Measurements from ENCODE around the gene SLC9A9. TPM values are rescaled to one million over a fixed set of nuclear protein-coding genes. Genes with fewer than 3 reads are reported as not detected.
A peak's percentile ranks its signal among the peaks of the same experiment; 100 is the strongest.

Gene SLC9A9
- total RNA-seq, result 10 to 100 TPM; 24.0 to 29.1 (median 27.2) TPM
- 40.8 TPM for total RNA-seq (2013)

DNA sequence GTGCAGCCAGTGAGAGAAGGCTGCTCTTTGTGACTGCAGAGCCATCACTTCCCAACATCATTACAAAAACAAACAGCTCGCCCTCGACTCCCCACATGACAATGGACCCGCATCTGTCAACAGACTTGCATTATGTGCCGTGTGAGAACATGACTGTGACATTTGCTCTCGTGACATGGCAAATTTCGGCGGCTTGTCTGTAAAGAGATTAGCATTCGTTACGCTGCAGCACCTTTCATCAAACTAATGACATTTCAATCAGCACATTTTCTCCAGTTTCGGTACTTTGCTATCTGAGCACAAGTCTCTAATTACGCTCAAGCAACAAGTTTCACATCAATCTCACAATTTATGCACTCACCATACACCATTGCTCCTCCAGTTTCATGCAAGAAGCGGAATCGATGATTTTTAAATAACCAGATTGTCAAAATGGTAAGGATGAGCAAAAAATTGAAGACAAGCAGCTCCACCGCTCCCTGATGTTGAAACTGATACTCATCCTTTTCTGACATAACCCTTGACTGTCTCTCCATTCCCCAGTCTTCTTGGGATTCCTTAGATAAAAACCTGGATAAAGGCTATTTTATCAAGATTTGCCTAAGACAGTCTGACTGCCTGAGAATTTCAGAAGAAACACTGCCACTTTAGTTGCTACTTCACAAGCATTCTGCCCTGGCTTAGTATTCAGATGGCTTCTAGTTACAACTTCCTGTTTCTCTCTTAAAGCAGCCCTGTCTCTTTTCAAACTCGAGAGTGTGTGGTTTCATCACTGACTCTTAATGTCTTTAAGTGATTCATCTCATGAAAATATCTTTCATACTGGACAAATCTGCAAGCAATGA is at the start of gene SLC9A9:
SLC9A9 (minus strand) TSS at position 682 of the 845 bp plus-strand sequence; CDS start at position 536, 146 bp downstream.
- Mint-ChIP-seq H3K27me3 (ENCODE audit: low read depth in 2 of 2) (peaks cover 0 to 5% of the 10 kb centered on the region in 2 donors), H3K27ac (peak within 1 kb of the TSS; percentile 93), H3K4me3 (peak within 1 kb of the TSS; percentile 100), H3K9me3 (no peaks in the 10 kb centered on the region), H3K4me1 (peaks cover 38 to 48% of the 10 kb centered on the region in 2 donors), H3K36me3 (peaks cover 6% of the 10 kb centered on the region)
- no peaks in the 10 kb centered on the region for H3K27me3 ChIP-seq (ENCODE audit: control insufficient read depth, insufficient read depth, low read length)
- H3K9me3 ChIP-seq (ENCODE audit: control insufficient read depth, insufficient read depth, low read length), result no peaks in the 10 kb centered on the region
- intact Hi-C loops (cut with micrococcal nuclease), result loop anchor here (1.0 kb wide), 1 partner anchor 23 kb away; no protein-coding TSS in a partner anchor
- WGBS (ENCODE audit: insufficient coverage), result 0% methylated on average over 15 of the region's 15 CpGs
- TF ChIP-seq, protein P1, sequence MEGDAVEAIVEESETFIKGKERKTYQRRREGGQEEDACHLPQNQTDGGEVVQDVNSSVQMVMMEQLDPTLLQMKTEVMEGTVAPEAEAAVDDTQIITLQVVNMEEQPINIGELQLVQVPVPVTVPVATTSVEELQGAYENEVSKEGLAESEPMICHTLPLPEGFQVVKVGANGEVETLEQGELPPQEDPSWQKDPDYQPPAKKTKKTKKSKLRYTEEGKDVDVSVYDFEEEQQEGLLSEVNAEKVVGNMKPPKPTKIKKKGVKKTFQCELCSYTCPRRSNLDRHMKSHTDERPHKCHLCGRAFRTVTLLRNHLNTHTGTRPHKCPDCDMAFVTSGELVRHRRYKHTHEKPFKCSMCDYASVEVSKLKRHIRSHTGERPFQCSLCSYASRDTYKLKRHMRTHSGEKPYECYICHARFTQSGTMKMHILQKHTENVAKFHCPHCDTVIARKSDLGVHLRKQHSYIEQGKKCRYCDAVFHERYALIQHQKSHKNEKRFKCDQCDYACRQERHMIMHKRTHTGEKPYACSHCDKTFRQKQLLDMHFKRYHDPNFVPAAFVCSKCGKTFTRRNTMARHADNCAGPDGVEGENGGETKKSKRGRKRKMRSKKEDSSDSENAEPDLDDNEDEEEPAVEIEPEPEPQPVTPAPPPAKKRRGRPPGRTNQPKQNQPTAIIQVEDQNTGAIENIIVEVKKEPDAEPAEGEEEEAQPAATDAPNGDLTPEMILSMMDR (IDR thresholded peaks at IDR 0.05), result no peak
- peak within 1 kb of the TSS; percentile 49 for H3K27ac ChIP-seq (ENCODE audit: low read length)
- DNase-seq, result peak; percentile 19 to 65
- peak within 1 kb of the TSS; percentile 62 for H3K4me3 ChIP-seq (ENCODE audit: low read length)
- H3K36me3 ChIP-seq (ENCODE audit: control insufficient read depth, insufficient read depth, low read length), result no peaks in the 10 kb centered on the region
- peaks cover 3% of the 10 kb centered on the region for H3K4me1 ChIP-seq (ENCODE audit: control insufficient read depth, insufficient read depth, low read length)
- ATAC-seq, result peak; percentile 88 to 93 (median 92)

DNA sequence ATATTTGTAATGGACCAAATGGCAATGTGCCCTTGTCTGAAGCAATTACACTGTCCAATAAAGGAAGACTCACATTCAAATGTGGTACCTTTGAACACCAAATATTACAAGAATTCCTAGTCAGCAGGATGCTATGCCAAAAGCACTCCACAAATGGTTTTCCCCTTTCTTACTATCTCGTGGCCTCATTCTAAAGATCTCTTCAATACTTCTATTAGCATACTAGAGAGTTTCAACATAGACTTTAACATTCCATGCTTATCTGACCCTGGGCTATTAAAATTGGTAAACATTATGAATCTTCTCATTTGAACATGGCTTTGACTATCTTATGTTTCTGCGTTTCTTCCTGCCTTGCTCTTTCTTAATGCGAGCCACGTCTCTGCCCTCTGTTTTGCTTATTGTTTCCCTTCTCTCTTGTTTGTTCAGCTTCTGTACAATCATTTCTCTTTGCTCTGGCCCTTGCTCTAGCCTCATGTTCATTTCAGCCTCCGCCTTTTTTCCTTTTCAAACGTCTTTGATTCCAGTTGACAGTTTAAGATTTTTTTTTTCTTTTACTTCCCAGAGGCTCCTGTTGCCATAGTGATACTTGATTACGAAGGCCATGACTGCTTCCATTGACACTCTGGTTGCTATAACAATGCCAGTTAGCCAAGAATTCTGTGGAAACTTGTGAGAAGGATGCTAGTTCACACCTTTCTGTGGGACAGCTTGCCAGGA is 49.5 kb upstream of the SLC9A9 start:
- no peak overlapping the region for H3K27ac Mint-ChIP-seq
- Histone ChIP-seq H3K27me3 (ENCODE audit: control insufficient read depth, insufficient read depth, low read length) (no peaks in the 10 kb centered on the region), H3K9me3 (ENCODE audit: control insufficient read depth, insufficient read depth, low read length) (no peaks in the 10 kb centered on the region), H3K4me3 (ENCODE audit: low read length) (no peak overlapping the region), H3K36me3 (ENCODE audit: control insufficient read depth, insufficient read depth, low read length) (no peaks in the 10 kb centered on the region), H3K27ac (ENCODE audit: low read length) (no peak overlapping the region), H3K4me1 (ENCODE audit: control insufficient read depth, insufficient read depth, low read length) (no peaks in the 10 kb centered on the region)
- no peak overlapping the region for H3K4me3 Mint-ChIP-seq
- DNase-seq, result no peak
- no peaks in the 10 kb centered on the region for H3K4me1 Mint-ChIP-seq
- ATAC-seq, result no peak
- no peaks in the 10 kb centered on the region for H3K9me3 Mint-ChIP-seq
- intact Hi-C loops (cut with micrococcal nuclease), result no loop called here
- TF ChIP-seq, protein P1 (IDR thresholded peaks at IDR 0.05), result no peak
- WGBS (ENCODE audit: insufficient coverage), result 89% methylated on average over 7 of the region's 7 CpGs
- peaks cover 9 to 11% of the 10 kb centered on the region in 2 donors for H3K27me3 Mint-ChIP-seq (ENCODE audit: low read depth in 2 of 2)
- no peaks in the 10 kb centered on the region for H3K36me3 Mint-ChIP-seq

DNA sequence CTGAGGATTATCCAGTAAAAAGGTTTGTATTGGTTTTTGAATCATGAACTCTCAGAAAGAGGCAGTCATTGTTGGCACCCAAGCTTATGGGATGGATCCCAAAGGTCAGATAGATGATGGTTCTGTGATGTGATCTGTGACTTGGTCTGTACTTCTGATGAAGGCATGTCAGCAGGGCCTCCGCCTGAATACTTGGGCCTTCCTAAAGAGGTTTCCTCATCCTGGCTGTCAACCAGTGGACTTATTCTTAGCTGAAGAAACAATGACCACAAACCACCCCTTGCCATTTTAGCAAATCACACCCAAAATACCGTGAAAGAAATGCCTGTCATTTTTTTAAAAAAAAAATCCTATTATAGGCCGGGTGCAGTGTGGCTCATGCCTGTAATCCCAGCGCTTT is 48.2 kb upstream of the SLC9A9 start:
- H3K4me3 Mint-ChIP-seq, result no peak overlapping the region
- ATAC-seq (no peak), DNase-seq (no peak)
- H3K27ac Mint-ChIP-seq, result no peak overlapping the region
- TF ChIP-seq, protein P1 (IDR thresholded peaks at IDR 0.05), result no peak
- Histone ChIP-seq H3K36me3 (ENCODE audit: control insufficient read depth, insufficient read depth, low read length) (no peaks in the 10 kb centered on the region), H3K9me3 (ENCODE audit: control insufficient read depth, insufficient read depth, low read length) (no peaks in the 10 kb centered on the region), H3K27me3 (ENCODE audit: control insufficient read depth, insufficient read depth, low read length) (no peaks in the 10 kb centered on the region), H3K4me1 (ENCODE audit: control insufficient read depth, insufficient read depth, low read length) (no peaks in the 10 kb centered on the region), H3K4me3 (ENCODE audit: low read length) (no peak overlapping the region), H3K27ac (ENCODE audit: low read length) (no peak overlapping the region)
- no peaks in the 10 kb centered on the region for H3K4me1 Mint-ChIP-seq
- WGBS (ENCODE audit: insufficient coverage), result 75% methylated on average over 4 of the region's 4 CpGs
- intact Hi-C loops (cut with micrococcal nuclease), result no loop called here
- H3K27me3 Mint-ChIP-seq (ENCODE audit: low read depth in 2 of 2), result peaks cover 7 to 15% of the 10 kb centered on the region in 2 donors
- H3K36me3 Mint-ChIP-seq, result no peaks in the 10 kb centered on the region
- H3K9me3 Mint-ChIP-seq, result no peaks in the 10 kb centered on the region

All from natural killer cell (primary cell).